DND-41 (cell line): ENCODE measurements around the gene SDK2.

Source experiments
- ATAC-seq: fragments of 200-7000 bp; cut with Tn5 transposase; 3 replicates; pipeline ENCODE4 v1.9.1; 2021; ENCODE audit warnings: low read depth; ENCODE audit not compliant: insufficient read depth
- DNase-seq: peaks from one replicate; pipeline ENCODE4 v3.0.0-alpha.2; 2020
- H2AFZ ChIP-seq: 2 replicates; pipeline ENCODE4 v1.6.0; 2012; ENCODE audit warnings: low read depth, low read length
- H3K27ac ChIP-seq: 2 replicates; pipeline ENCODE4 v1.5.1; 2012; ENCODE audit warnings: low read length, inconsistent platforms
- H3K27me3 ChIP-seq: fragments of 200-600 bp; sonication (generic); 2 replicates; pipeline ENCODE4 v1.6.0; 2012; ENCODE audit warnings: low read length, mild to moderate bottlenecking, inconsistent platforms; ENCODE audit not compliant: insufficient read depth, poor library complexity
- H3K36me3 ChIP-seq: 2 replicates; pipeline ENCODE4 v1.5.1; 2012; ENCODE audit warnings: low read length, inconsistent platforms; ENCODE audit not compliant: insufficient read depth
- H3K4me1 ChIP-seq: 2 replicates; pipeline ENCODE4 v1.5.1; 2012; ENCODE audit warnings: mild to moderate bottlenecking, low read length; ENCODE audit not compliant: insufficient read depth
- H3K4me2 ChIP-seq: 2 replicates; pipeline ENCODE4 v1.6.0; 2012; ENCODE audit warnings: mild to moderate bottlenecking, moderate library complexity, low read length, inconsistent platforms; ENCODE audit not compliant: insufficient read depth
- H3K4me3 ChIP-seq, 2 experiments: fragments of 200-600 bp in 1 of 2; shearing (Covaris generic) in 1 of 2; 2 replicates each; pipeline ENCODE4 v1.5.1; 2012 to 2016; ENCODE audit warnings: inconsistent platforms in 2 of 2, low read length in 2 of 2, mild to moderate bottlenecking in 2 of 2, low read depth in 1 of 2, moderate library complexity in 1 of 2
- H3K79me2 ChIP-seq: 2 replicates; pipeline ENCODE4 v1.6.0; 2012; ENCODE audit warnings: low read length, inconsistent platforms; ENCODE audit not compliant: insufficient read depth
- H3K9ac ChIP-seq: 2 replicates; pipeline ENCODE4 v1.6.0; 2012; ENCODE audit warnings: low read depth, mild to moderate bottlenecking, inconsistent platforms, low read length, moderate library complexity
- H3K9me3 ChIP-seq: 2 replicates; pipeline ENCODE4 v1.5.1; 2012; ENCODE audit warnings: low read length, moderate library complexity, mild to moderate bottlenecking, inconsistent platforms; ENCODE audit not compliant: insufficient read depth, severe bottlenecking
- H4K20me1 ChIP-seq: 2 replicates; pipeline ENCODE4 v1.6.0; 2012; ENCODE audit warnings: low read length; ENCODE audit not compliant: insufficient read depth
- EZH2 ChIP-seq: IDR thresholded peaks from 3 replicates; pipeline ENCODE4 v1.6.1; 2012; ENCODE audit warnings: borderline replicate concordance, low read depth, mild to moderate bottlenecking, moderate library complexity, low read length, inconsistent platforms; ENCODE audit not compliant: severe bottlenecking
- TF ChIP-seq, protein P1 (sequence below): IDR thresholded peaks from 2 replicates; pipeline ENCODE4 v1.5.1; 2012; ENCODE audit warnings: borderline replicate concordance, low read length, moderate library complexity, mild to moderate bottlenecking; ENCODE audit not compliant: poor library complexity, severe bottlenecking; ENCODE audit errors: extremely low read depth

SDK2 gene

DNA sequence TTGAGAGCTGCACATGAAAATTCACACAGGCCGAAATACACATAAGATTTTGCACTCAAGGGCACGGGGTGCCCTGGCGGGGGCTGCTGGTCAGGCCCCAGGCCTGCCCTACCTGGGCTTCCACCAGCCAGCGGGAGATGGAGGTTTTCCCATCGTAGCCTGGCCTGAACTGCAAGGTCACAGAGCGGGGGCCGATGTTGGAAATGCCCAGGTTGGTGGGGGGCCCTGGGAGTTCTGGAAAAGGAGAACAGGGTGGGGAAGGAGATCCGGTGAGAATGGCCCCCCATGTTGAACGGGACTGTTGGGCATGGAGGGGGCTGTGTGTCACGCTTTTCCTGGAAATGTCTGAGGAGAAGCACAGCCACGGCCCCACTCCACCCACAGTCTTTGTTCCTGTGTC lies 245.2 kb downstream of the SDK2 start:
- ATAC-seq (no peak), DNase-seq (no peak)
- Histone ChIP-seq H3K27me3 (no peaks in the 10 kb centered on the region), H3K27ac (no peak overlapping the region), H3K79me2 (no peaks in the 10 kb centered on the region), H4K20me1 (no peaks in the 10 kb centered on the region), H3K9me3 (no peaks in the 10 kb centered on the region), H2AFZ (no peak overlapping the region), H3K36me3 (no peaks in the 10 kb centered on the region), H3K4me2 (no peak overlapping the region), H3K4me3 (no peak overlapping the region), H3K9ac (no peak overlapping the region), H3K4me1 (no peaks in the 10 kb centered on the region)
- TF ChIP-seq, protein P1, sequence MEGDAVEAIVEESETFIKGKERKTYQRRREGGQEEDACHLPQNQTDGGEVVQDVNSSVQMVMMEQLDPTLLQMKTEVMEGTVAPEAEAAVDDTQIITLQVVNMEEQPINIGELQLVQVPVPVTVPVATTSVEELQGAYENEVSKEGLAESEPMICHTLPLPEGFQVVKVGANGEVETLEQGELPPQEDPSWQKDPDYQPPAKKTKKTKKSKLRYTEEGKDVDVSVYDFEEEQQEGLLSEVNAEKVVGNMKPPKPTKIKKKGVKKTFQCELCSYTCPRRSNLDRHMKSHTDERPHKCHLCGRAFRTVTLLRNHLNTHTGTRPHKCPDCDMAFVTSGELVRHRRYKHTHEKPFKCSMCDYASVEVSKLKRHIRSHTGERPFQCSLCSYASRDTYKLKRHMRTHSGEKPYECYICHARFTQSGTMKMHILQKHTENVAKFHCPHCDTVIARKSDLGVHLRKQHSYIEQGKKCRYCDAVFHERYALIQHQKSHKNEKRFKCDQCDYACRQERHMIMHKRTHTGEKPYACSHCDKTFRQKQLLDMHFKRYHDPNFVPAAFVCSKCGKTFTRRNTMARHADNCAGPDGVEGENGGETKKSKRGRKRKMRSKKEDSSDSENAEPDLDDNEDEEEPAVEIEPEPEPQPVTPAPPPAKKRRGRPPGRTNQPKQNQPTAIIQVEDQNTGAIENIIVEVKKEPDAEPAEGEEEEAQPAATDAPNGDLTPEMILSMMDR = no peak
- TF ChIP-seq EZH2 = no peak

DNA sequence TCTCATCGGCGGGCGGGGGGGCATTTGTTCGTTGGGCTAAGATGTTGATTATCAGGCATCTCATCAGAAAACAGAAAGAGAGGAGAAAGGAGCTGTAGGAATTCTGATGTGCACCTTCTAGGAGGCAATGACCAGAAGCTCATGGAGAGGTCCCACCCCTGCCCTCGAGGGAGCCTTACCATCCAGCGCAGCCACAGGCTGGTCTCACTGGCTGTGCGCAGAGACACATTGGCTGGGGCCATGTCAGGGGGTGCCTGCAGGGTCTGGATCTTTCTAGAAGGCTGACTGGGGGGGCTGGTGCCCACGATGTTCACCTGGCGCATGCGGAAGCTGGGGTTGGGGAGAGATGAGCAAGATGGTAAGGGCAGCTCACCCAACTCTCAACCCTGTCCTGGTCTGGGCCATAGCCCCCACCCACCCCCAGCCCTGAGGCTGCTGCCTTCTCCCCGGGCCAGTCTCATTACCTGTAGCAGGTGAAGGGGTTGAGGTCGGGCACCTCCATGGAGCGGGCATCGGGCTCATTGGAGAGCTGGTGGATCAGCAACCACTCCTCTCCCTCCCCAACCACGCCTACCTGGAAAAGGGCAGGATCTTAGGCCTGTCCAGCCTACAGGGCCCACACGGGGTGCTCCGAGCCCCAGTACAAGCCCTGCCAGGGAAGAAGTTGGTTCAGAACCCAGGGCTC lies 246.2 kb downstream of the SDK2 start:
- Histone ChIP-seq H4K20me1 (no peaks in the 10 kb centered on the region), H3K4me3 (no peak overlapping the region), H3K27me3 (no peaks in the 10 kb centered on the region), H3K27ac (no peak overlapping the region), H3K36me3 (no peaks in the 10 kb centered on the region), H3K9ac (no peak overlapping the region), H3K4me1 (no peaks in the 10 kb centered on the region), H3K79me2 (no peaks in the 10 kb centered on the region), H3K4me2 (no peak overlapping the region), H2AFZ (no peak overlapping the region), H3K9me3 (no peaks in the 10 kb centered on the region)
- DNase-seq (no peak), ATAC-seq (no peak)
- TF ChIP-seq, protein P1 = no peak
- TF ChIP-seq EZH2 = no peak

DNA sequence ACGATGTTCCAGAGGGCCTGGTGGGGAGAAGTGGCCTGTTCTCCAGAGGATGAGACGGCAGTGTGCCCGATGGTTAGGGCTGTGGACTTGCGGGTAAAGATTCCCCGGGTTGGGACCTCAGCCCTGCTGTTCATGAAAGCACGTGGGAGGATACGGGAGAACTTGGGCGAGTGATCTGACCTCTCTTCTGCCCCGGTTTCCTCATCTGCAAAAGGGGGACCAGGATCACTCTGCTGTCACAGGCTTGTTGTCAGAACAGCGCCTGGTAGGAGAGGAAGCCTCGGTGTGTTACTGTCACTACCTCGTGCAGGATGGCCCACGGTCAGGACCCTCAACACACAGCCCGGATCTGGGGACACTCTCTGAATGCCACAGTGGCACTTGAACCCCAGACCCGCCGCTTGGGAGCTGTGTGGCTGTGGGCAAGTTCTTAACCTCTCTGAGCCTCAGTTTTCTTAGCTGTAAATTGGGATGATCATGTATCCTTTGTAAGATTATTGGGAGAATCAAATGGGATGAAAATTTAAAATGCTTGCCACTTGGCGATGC lies 246.9 kb downstream of the SDK2 start:
- no peaks in the 10 kb centered on the region for H3K4me1 ChIP-seq
- no peak for TF ChIP-seq EZH2
- TF ChIP-seq, protein P1 = no peak
- no peaks in the 10 kb centered on the region for H3K27me3 ChIP-seq
- DNase-seq (no peak), ATAC-seq (no peak)
- no peak overlapping the region for H3K27ac ChIP-seq
- H4K20me1 ChIP-seq = no peaks in the 10 kb centered on the region
- no peak overlapping the region for H3K4me3 ChIP-seq
- H2AFZ ChIP-seq = no peak overlapping the region
- H3K36me3 ChIP-seq = no peaks in the 10 kb centered on the region
- no peaks in the 10 kb centered on the region for H3K79me2 ChIP-seq
- H3K4me2 ChIP-seq = no peak overlapping the region
- H3K9me3 ChIP-seq = no peaks in the 10 kb centered on the region
- H3K9ac ChIP-seq = no peak overlapping the region
